Endothelial cell of umbilical vein (primary cell): Measurements from ENCODE around the gene RIMOC1. TPM values are rescaled to one million over a fixed set of nuclear protein-coding genes. Genes with fewer than 3 reads are reported as not detected.

Experiments
- BruUV-seq: library from RNA; stranded (reverse); fragments of 400-500 nt; replicated peaks from 2 replicates; lab custom pipeline; 2021; lab: Mats Ljungman, UMichigan
- CTCF ChIA-PET: fragments of 300-600, 350-600 bp; sonication (Branson Sonifier 250); formaldehyde crosslinking; loops from one replicate; lab custom pipeline; 2021; ENCODE audit warnings: antibody characterized with exemption, inconsistent platforms; lab: Charles Lee
- POLR2A ChIA-PET: fragments of 300-600, 350-600 bp; sonication (Branson Sonifier 250); formaldehyde crosslinking; loops from one replicate; lab custom pipeline; 2021; ENCODE audit warnings: antibody characterized with exemption, inconsistent platforms; lab: Charles Lee
- DNase-seq: peaks from one replicate; pipeline ENCODE4 v3.0.0-alpha.2; 2011; ENCODE audit warnings: low read depth, low spot score
- FAIRE-seq: peaks from 2 replicates; lab custom pipeline; 2011; peaks lifted over from hg19 to GRCh38; lab: Jason Lieb, UNC
- H2AFZ ChIP-seq: 2 replicates; pipeline ENCODE4 v1.6.0; 2012; ENCODE audit warnings: low read depth, low read length, control low read depth, inconsistent platforms
- H3K27ac ChIP-seq: 2 replicates; pipeline ENCODE4 v1.5.1; 2011; ENCODE audit warnings: low read depth, mild to moderate bottlenecking, control low read depth, low read length, moderate library complexity; ENCODE audit not compliant: insufficient read depth
- H3K27me3 ChIP-seq, 2 experiments: 2 replicates each; pipeline versions ENCODE4 v1.6.0 to v1.6.1; 2011; ENCODE audit warnings: low read length in 2 of 2, mixed read lengths in 1 of 2; ENCODE audit not compliant: control insufficient read depth in 2 of 2, insufficient read depth in 2 of 2
- H3K36me3 ChIP-seq, 2 experiments: 2 replicates in 1 of 2; 3 replicates in 1 of 2; pipeline ENCODE4 v1.5.1; 2011; ENCODE audit warnings: low read length in 2 of 2, mild to moderate bottlenecking in 1 of 2, moderate library complexity in 1 of 2; ENCODE audit not compliant: control insufficient read depth in 2 of 2, insufficient read depth in 2 of 2; ENCODE audit errors: extremely low read depth in 1 of 2
- H3K4me1 ChIP-seq: 3 replicates; pipeline ENCODE4 v1.5.1; 2011; ENCODE audit warnings: mild to moderate bottlenecking, low read length; ENCODE audit not compliant: control insufficient read depth, insufficient read depth; ENCODE audit errors: extremely low read depth
- H3K4me2 ChIP-seq: 2 replicates; pipeline ENCODE4 v1.6.1; 2011; ENCODE audit warnings: low read length, control low read depth, mixed read lengths; ENCODE audit not compliant: insufficient read depth
- H3K4me3 ChIP-seq, 3 experiments: fragments of 200-600 bp in 1 of 3; sonication (generic), shearing (Covaris generic) in 1 of 3; replicated peaks in 1 of 3; 2 replicates each; pipeline ENCODE4 v1.5.1; 2011 to 2016; ENCODE audit warnings: control low read depth in 3 of 3, low read length in 3 of 3, mild to moderate bottlenecking in 2 of 3, inconsistent platforms in 1 of 3, low read depth in 1 of 3, moderate library complexity in 1 of 3; ENCODE audit not compliant: insufficient read depth in 1 of 3
- H3K79me2 ChIP-seq: 2 replicates; pipeline ENCODE4 v1.6.0; 2012; ENCODE audit warnings: low read length, inconsistent platforms; ENCODE audit not compliant: control insufficient read depth, insufficient read depth
- H3K9ac ChIP-seq: replicated peaks from 2 replicates; pipeline ENCODE3; 2011; ENCODE audit warnings: low read length, control low read depth; ENCODE audit not compliant: insufficient read depth; ENCODE audit errors: extremely low read depth
- H3K9me1 ChIP-seq: replicated peaks from 3 replicates; pipeline ENCODE4 v1.6.0; 2011; ENCODE audit warnings: mild to moderate bottlenecking, low read length; ENCODE audit not compliant: control insufficient read depth, insufficient read depth; ENCODE audit errors: extremely low read depth
- H3K9me3 ChIP-seq: replicated peaks from 2 replicates; pipeline ENCODE4 v1.5.1; 2012; ENCODE audit warnings: low read length, inconsistent platforms; ENCODE audit not compliant: control insufficient read depth, insufficient read depth
- H4K20me1 ChIP-seq: replicated peaks from 2 replicates; pipeline ENCODE3; 2011; ENCODE audit warnings: mild to moderate bottlenecking, low read length; ENCODE audit not compliant: control insufficient read depth, insufficient read depth; ENCODE audit errors: extremely low read depth
- EZH2 ChIP-seq: IDR thresholded peaks from 2 replicates; pipeline ENCODE4 v1.6.1; 2012; ENCODE audit warnings: borderline replicate concordance, low read depth, mild to moderate bottlenecking, moderate library complexity, low read length, inconsistent platforms; ENCODE audit not compliant: severe bottlenecking
- FOS ChIP-seq: IDR thresholded peaks from 2 replicates; pipeline ENCODE4 v1.6.1; 2011; ENCODE audit warnings: mild to moderate bottlenecking, low read length, moderate library complexity, borderline replicate concordance; ENCODE audit not compliant: insufficient read depth
- GATA2 ChIP-seq: IDR thresholded peaks from 2 replicates; pipeline ENCODE4 v1.7.0; 2011; ENCODE audit warnings: low read depth, mild to moderate bottlenecking, moderate library complexity, mixed read lengths, low read length; ENCODE audit not compliant: insufficient read length, insufficient read depth
- JUN ChIP-seq: IDR thresholded peaks from 2 replicates; pipeline ENCODE4 v1.6.1; 2011; ENCODE audit warnings: borderline replicate concordance, low read depth; ENCODE audit not compliant: insufficient read length, insufficient read depth
- MYC ChIP-seq: IDR thresholded peaks from one replicate; pipeline ENCODE4 v1.6.1; 2011; ENCODE audit warnings: mild to moderate bottlenecking, low read depth, low read length
- POLR2A ChIP-seq: IDR thresholded peaks from 2 replicates; pipeline ENCODE4 v1.6.1; 2012; ENCODE audit warnings: low read depth, mild to moderate bottlenecking, control low read depth, low read length
- POLR2AphosphoS5 ChIP-seq: IDR thresholded peaks from 2 replicates; pipeline ENCODE4 v1.6.1; 2012; ENCODE audit warnings: low read depth, mild to moderate bottlenecking, control low read depth, low read length, moderate library complexity; ENCODE audit not compliant: insufficient read depth
- dilution Hi-C: fragments of 300-500 bp; cut with MboI; formaldehyde crosslinking; loops from one replicate; pipeline ENCODE4 v1.15.0; 2019; ENCODE audit warnings: low sequenced_read_pairs; ENCODE audit not compliant: extremely low pct_ligation_motif_present
- intact Hi-C: fragments of 100-400 bp; cut with micrococcal nuclease; formaldehyde crosslinking; loops from one replicate; pipeline ENCODE4 v1.10.0; 2022
- polyA plus RNA-seq, 4 experiments: library from polyadenylated mRNA; depleted of rRNA in 3 of 4; stranded (reverse) in 3 of 4; unstranded in 1 of 4; fragments of >200 nt; gene quantifications; 2 replicates each; pipeline versions ENCODE4 v1.2.1 to v1.2.3, GENCODE V29; 2011 to 2012; ENCODE audit warnings: missing spikeins in 1 of 4
- total RNA-seq: library from RNA; stranded (reverse); gene quantifications from 2 replicates; pipeline ENCODE4 v1.2.3, GENCODE V29; 2021
- TF ChIP-seq, protein P1 (sequence below): IDR thresholded peaks from 2 replicates; pipeline ENCODE4 v1.6.1; 2011; ENCODE audit not compliant: insufficient read depth, insufficient read length
- TF ChIP-seq, protein P2 (sequence below), 2 donors: IDR thresholded peaks; 1 replicate in 1 of 2; 2 replicates in 1 of 2; pipeline ENCODE4 v1.5.1; 2011; ENCODE audit warnings: low read length in 2 of 2, mild to moderate bottlenecking in 2 of 2, moderate library complexity in 2 of 2, control low read depth in 1 of 2, inconsistent platforms in 1 of 2, low read depth in 1 of 2; ENCODE audit not compliant: insufficient read depth in 1 of 2; ENCODE audit errors: extremely low read depth in 1 of 2

RIMOC1 gene
- total and polyA plus RNA-seq, 2 donors (not counting 3 experiments of a cell fraction or from before 2014, with no cell fraction given) = 15.7 to 32.0 TPM

DNA sequence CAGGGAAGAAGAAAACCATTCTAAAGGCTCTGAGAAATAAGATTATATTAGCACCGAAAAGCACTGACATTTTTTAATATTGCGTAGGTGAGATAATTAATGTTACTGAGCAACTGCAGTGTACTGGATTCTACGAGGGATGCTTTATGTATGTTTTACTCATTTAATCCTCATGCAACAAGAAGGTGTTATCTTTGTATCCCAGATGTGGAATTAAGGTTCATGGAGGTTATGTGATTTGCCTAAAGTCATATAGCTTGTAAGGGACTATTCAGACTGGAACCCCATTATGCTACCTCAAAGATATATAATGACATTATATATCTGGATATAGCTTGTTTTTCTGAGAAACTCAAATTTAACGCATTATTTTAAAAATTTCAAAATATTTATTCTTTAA, 23.5 kb downstream of the RIMOC1 start:
- H3K36me3 ChIP-seq = no peaks in the 10 kb centered on the region
- no peaks in the 10 kb centered on the region for H4K20me1 ChIP-seq
- H3K9me3 ChIP-seq = no peaks in the 10 kb centered on the region
- no peak overlapping the region for H3K4me3 ChIP-seq
- no peaks in the 10 kb centered on the region for H3K27me3 ChIP-seq
- ChIA-PET CTCF (no interaction called here), POLR2A (no interaction called here)
- H3K79me2 ChIP-seq = no peaks in the 10 kb centered on the region
- no peak overlapping the region for H3K4me2 ChIP-seq
- no peak overlapping the region for H3K27ac ChIP-seq
- no peak for FAIRE-seq
- H3K4me1 ChIP-seq = peaks cover 11% of the 10 kb centered on the region
- dilution Hi-C loops = no loop called here
- no peaks in the 10 kb centered on the region for H3K9me1 ChIP-seq
- H3K9ac ChIP-seq = no peak overlapping the region
- BruUV-seq = no TSS peak
- H2AFZ ChIP-seq = no peak overlapping the region
- intact Hi-C loops = loop anchor here (5.0 to 10.0 kb wide), 3 partner anchors 140 to 1557 kb away; partner anchors contain the start of genes TMEM267 and ZNF131
- TF ChIP-seq, protein P1, sequence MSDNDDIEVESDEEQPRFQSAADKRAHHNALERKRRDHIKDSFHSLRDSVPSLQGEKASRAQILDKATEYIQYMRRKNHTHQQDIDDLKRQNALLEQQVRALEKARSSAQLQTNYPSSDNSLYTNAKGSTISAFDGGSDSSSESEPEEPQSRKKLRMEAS = no peak
- TF ChIP-seq EZH2 = no peak
- TF ChIP-seq GATA2 = no peak
- TF ChIP-seq JUN = no peak
- no peak for TF ChIP-seq FOS
- TF ChIP-seq POLR2AphosphoS5 = no peak
- TF ChIP-seq POLR2A = no peak
- TF ChIP-seq MYC = no peak
- TF ChIP-seq, protein P2, sequence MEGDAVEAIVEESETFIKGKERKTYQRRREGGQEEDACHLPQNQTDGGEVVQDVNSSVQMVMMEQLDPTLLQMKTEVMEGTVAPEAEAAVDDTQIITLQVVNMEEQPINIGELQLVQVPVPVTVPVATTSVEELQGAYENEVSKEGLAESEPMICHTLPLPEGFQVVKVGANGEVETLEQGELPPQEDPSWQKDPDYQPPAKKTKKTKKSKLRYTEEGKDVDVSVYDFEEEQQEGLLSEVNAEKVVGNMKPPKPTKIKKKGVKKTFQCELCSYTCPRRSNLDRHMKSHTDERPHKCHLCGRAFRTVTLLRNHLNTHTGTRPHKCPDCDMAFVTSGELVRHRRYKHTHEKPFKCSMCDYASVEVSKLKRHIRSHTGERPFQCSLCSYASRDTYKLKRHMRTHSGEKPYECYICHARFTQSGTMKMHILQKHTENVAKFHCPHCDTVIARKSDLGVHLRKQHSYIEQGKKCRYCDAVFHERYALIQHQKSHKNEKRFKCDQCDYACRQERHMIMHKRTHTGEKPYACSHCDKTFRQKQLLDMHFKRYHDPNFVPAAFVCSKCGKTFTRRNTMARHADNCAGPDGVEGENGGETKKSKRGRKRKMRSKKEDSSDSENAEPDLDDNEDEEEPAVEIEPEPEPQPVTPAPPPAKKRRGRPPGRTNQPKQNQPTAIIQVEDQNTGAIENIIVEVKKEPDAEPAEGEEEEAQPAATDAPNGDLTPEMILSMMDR (IDR thresholded peaks at IDR 0.05; ENCODE audit: extremely low read depth in 1 of 2, insufficient read depth in 1 of 2, low read depth in 1 of 2, low read length in 2 of 2) = no peak
- no peak for DNase-seq
